Measurements from ENCODE around the gene COL13A1. TPM values are rescaled to one million over a fixed set of nuclear protein-coding genes. Genes with fewer than 3 reads are reported as not detected.

COL13A1 gene
- total and polyA plus RNA-seq, 8 donors = 2.1 to 68.5 (median 52.4) TPM

DNA sequence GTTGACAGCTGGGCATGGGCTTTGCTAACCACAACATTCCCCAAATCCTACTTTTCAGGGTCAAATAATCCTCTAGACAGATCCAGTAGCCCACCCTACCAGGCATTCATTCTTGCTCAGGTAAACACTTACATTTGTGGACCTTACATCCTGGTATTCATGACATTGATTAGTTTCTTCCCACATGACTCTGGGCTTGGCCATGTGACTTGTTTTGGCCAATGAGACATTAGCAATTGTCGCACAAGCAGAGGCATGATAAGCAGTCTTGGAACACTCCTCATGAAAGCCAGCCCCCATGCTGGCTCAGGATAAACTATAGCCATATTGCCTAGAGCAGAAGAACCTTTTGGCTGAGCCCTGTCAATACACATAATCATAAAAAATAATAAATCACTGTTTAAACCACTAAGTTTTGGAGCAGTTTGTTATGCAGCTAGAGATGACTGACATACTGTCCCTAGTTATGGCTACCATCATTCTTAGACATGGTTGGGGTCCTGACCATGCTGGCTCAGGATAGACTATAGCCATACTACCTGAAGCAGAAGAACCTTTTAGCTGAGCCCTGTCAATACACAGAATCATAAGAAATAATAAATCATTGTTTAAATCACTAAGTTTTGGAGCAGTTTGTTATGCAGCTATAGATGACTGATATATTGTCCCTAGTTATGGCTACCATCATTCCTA is 6.3 kb upstream of the COL13A1 start:
- DNase-seq = no peak
- H3K4me3 ChIP-seq = no peak overlapping the region
- peaks cover 0 to 13% of the 10 kb centered on the region in 2 donors for H3K27me3 ChIP-seq
- no peak overlapping the region for H3K27ac ChIP-seq
- no peak for ATAC-seq
- TF ChIP-seq, protein P1, sequence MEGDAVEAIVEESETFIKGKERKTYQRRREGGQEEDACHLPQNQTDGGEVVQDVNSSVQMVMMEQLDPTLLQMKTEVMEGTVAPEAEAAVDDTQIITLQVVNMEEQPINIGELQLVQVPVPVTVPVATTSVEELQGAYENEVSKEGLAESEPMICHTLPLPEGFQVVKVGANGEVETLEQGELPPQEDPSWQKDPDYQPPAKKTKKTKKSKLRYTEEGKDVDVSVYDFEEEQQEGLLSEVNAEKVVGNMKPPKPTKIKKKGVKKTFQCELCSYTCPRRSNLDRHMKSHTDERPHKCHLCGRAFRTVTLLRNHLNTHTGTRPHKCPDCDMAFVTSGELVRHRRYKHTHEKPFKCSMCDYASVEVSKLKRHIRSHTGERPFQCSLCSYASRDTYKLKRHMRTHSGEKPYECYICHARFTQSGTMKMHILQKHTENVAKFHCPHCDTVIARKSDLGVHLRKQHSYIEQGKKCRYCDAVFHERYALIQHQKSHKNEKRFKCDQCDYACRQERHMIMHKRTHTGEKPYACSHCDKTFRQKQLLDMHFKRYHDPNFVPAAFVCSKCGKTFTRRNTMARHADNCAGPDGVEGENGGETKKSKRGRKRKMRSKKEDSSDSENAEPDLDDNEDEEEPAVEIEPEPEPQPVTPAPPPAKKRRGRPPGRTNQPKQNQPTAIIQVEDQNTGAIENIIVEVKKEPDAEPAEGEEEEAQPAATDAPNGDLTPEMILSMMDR (IDR thresholded peaks at IDR 0.05) = no peak
- no peaks in the 10 kb centered on the region for H3K36me3 ChIP-seq
- intact Hi-C loops (cut with DNase I) = no loop called here
- H3K9me3 ChIP-seq = peaks cover 0 to 14% of the 10 kb centered on the region in 2 donors
- H3K4me1 ChIP-seq = no peaks in the 10 kb centered on the region

DNA sequence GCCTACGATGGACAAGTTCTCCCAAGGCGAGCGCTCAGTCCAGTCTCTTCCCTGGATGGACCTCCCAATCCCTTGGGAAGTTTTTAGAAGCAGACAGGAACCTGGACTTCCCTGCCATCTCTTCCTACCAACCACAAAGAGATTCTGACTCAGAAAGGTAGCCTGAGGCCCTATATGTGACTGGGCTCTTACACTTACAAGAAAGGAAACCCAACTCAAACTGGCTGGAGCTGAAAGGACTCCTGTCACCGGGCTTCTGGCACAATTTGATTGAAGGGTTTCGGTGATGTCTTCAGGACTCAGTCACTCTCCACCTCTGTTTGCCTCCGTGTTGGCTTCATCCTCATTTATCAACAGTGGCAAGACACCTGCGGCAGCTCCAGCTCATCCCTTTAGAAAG is 3.7 kb upstream of the COL13A1 start:
- ATAC-seq = no peak
- TF ChIP-seq, protein P1 (IDR thresholded peaks at IDR 0.05) = no peak
- Histone ChIP-seq H3K4me1 (peaks cover 13 to 18% of the 10 kb centered on the region in 2 donors), H3K9me3 (peaks cover 0 to 14% of the 10 kb centered on the region in 2 donors), H3K27me3 (peaks cover 7 to 38% of the 10 kb centered on the region in 2 donors), H3K4me3 (no peak overlapping the region), H3K36me3 (no peaks in the 10 kb centered on the region), H3K27ac (no peak overlapping the region)
- intact Hi-C loops (cut with DNase I) = no loop called here
- no peak for DNase-seq

DNA sequence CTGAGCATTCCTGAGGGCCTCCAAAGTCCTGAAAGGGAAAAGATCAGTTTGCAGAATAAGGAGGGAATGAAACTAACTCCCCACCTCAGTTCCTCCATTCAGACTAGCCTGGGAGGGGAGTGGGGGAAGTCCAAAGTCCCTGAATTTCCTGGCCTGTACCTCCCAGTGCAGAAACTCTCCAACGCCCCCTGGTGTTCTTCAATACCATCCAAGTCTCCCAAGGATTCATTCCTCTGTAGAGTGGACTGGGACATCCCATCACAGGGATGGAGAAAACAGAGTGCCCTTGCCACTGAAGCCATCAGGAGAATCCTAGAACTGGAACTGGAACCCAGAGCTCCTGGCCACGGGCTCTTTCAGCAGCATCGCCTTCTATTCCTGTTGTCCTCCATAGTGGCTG is 1.6 kb upstream of the COL13A1 start:
- no peak overlapping the region for H3K27ac ChIP-seq
- no peaks in the 10 kb centered on the region for H3K36me3 ChIP-seq
- no peak overlapping the region for H3K4me3 ChIP-seq
- TF ChIP-seq, protein P1 (IDR thresholded peaks at IDR 0.05) = peak; percentile 49 to 52
- H3K4me1 ChIP-seq = peaks cover 13 to 18% of the 10 kb centered on the region in 2 donors
- ATAC-seq (peak; percentile 58), DNase-seq (peak in 2 of 4 donors; percentile 60 to 76)
- H3K27me3 ChIP-seq = peaks cover 8 to 59% of the 10 kb centered on the region in 2 donors
- H3K9me3 ChIP-seq = peaks cover 0 to 10% of the 10 kb centered on the region in 2 donors
- intact Hi-C loops (cut with DNase I) = loop anchor here in 1 of 2 donors (10.0 kb wide), 2 partner anchors 115 to 145 kb away; no protein-coding TSS in a partner anchor

DNA sequence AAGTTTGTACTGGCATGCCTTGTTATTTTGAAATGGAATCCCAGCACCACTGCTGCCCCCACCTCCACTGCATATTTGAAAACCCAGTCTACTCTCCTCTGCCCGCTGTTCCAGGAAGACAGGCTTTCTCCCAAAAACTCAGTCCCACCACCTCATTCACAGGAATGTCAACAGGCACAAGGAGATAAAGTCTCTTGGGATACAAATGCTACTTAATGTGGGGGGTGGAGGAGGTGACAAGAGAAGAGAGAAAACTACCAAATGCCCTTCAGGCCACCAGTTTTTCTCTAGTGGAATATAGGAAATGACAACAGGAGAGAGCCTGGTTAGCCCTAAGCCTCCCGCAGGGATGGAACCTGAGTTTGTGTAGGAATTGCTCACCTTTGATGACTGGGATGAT is 1.0 kb upstream of the COL13A1 start:
- Histone ChIP-seq H3K4me1 (peaks cover 13 to 18% of the 10 kb centered on the region in 2 donors), H3K27me3 (peaks cover 8 to 60% of the 10 kb centered on the region in 2 donors), H3K36me3 (no peaks in the 10 kb centered on the region), H3K9me3 (peaks cover 0 to 5% of the 10 kb centered on the region in 2 donors), H3K27ac (no peak overlapping the region), H3K4me3 (no peak overlapping the region)
- TF ChIP-seq, protein P1 (IDR thresholded peaks at IDR 0.05) = no peak
- DNase-seq = no peak
- intact Hi-C loops (cut with DNase I) = loop anchor here in 1 of 2 donors (10.0 kb wide), 2 partner anchors 114 to 146 kb away; no protein-coding TSS in a partner anchor
- ATAC-seq = no peak

DNA sequence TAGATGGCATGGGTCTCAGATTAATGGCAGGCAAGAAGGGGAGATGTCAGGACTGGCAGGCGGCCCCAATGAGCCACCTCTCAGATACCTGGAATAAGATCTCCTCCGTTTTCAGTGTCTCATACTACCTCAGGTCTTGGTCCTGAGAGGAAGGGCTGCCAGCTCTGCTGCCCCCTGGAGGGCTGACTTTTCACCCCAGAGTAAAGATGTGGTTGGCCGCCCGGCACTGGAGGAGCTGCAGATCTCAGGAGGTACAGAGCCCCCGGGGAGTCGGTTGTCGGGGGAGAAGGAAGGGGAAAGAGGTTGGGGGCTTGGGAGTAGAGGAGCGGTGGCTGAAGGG is 642 bp upstream of the COL13A1 start:
- Histone ChIP-seq H3K9me3 (peaks cover 0 to under 1% of the 10 kb centered on the region in 2 donors), H3K4me3 (peak overlapping the region in 1 of 2 donors; percentile 39), H3K27me3 (peaks cover 8 to 64% of the 10 kb centered on the region in 2 donors), H3K36me3 (no peaks in the 10 kb centered on the region), H3K4me1 (peaks cover 13 to 18% of the 10 kb centered on the region in 2 donors), H3K27ac (no peak overlapping the region)
- DNase-seq (peak in 2 of 4 donors; percentile 38 to 69), ATAC-seq (peak; percentile 76)
- intact Hi-C loops (cut with DNase I) = loop anchor here in 1 of 2 donors (10.0 kb wide), 2 partner anchors 114 to 146 kb away; no protein-coding TSS in a partner anchor
- TF ChIP-seq, protein P1 (IDR thresholded peaks at IDR 0.05) = peak; percentile 31 to 40

Data from left lung (tissue), 10 donors.